HG03558 (cell line): ENCODE results near the gene FHIT.

Source experiments
- ATAC-seq: cut with Tn5 transposase; IDR thresholded peaks from one replicate; pipeline ENCODE4 v1.9.1; 2021; ENCODE audit warnings: moderate number of reproducible peaks; ENCODE audit not compliant: unreplicated experiment; ENCODE audit errors: extremely low read depth

Gene FHIT

GRCh38 chr3:60291115-60291514 is 960.1 kb downstream of the FHIT start:
- no peak for ATAC-seq

DNA sequence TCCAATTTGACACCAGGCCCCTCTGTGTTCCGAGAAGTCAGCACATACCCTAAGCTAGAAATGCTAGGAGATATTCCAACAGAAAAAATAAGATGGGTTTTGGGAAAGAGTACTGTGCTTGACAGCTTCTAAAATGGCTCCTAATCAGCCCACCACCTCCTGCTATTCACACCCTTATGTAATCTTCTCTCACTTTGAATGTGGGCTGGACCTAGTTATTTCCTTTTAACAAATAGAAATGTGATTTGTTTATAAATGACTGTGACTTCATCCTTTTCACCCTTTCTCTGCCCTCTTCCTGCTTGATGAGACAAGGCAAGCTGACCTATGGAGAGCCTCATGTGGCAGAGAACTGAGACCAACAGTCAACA is 961.1 kb downstream of the FHIT start:
- no peak for ATAC-seq

DNA sequence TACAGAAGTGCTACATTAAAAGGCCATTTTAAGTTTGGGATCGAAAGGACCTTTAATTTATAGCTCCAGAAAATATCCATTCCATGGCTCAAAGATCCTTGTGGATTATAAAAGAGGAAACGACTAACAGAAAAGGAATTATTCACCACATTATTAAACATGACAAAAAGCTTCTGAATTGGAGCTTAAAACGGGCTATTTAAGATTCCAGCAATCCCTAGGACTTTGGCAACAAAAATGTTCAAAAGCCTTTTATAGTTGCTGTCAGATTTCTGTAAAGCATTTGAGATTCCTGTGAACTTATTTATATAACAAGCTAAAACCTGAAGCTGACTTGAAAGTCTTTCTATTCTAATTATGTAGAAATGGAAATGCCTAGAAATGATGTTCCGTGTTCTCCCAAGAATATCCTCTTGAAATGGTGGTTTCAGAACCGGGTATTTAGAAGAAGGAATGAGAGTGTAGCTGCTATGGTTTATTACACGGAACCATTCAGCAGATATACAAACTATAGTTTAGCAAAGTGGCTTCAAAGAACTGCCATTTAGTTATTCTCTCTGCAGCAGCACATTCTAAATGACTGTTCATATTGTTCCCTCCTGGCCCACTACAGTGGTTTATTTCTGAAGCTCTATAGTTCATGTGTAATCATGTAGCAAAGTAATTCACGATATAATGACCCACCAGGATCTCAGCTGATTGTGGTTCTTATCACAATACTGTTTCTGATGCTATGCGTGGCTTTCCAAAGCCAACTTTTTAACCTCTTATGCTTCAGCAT is 961.7 kb downstream of the FHIT start:
- ATAC-seq = no peak

- no peak for ATAC-seq
These were observed 968.4 kb downstream of the FHIT start for GRCh38 chr3:60282866-60283265.

GRCh38 chr3:60281970-60282369 is 969.3 kb downstream of the FHIT start:
- no peak for ATAC-seq

- ATAC-seq = no peak
These were observed 973.9 kb downstream of the FHIT start for GRCh38 chr3:60277361-60277800.

DNA sequence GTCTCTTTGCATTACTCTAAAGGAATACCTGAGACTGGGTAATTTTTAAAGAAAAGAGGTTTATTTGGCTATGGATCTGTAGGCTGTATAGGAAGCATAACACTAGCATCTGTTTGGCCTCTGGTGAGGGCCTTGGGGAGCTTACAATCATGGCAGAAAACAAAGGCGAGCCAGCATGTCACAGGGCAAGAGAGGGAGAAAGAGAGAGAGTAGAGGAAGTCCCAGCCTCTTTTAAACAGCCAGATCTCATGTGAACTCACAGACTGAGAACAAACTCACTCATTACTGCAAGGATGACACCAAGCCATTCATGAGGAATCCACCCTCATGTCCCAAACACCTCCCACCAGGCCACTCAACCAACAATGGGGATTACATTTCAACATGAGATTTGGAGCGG is 974.6 kb downstream of the FHIT start:
- ATAC-seq = no peak

DNA sequence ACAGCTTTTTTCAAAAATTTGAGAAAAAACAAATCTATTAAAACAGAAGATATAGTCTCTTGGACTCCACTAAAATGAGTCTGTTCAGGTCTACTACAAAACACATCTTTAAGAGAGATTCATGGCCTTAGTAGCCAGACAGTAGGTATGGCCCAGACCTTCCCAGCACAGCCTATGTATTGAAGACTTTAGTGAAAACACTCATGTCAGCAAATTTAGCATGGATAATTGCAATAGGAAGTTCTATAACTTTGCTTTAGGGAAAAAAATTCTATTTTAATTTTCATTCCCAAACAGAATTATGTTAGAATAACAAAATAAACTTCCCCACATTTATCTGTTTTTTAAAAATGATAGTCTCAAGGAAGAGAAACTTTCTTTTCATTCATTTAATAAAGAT is 976.6 kb downstream of the FHIT start:
- no peak for ATAC-seq

DNA sequence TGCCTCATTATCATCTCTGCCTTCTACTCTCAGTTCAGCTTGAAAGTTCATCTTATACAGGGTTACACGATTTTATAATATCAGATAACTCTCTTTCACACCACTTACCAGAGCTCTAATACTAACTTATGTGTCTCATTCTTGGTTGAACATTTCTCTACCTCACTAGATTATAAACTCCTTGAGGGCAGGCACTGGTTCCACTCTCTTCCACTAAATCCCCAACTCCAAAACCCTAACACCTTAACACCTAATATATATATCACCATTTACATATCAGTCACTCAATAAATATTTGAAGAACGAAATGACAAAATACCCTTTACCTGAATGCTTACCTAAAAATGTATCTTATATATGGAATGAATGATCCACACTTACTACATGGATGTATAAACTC is 977.2 kb downstream of the FHIT start:
- no peak for ATAC-seq

DNA sequence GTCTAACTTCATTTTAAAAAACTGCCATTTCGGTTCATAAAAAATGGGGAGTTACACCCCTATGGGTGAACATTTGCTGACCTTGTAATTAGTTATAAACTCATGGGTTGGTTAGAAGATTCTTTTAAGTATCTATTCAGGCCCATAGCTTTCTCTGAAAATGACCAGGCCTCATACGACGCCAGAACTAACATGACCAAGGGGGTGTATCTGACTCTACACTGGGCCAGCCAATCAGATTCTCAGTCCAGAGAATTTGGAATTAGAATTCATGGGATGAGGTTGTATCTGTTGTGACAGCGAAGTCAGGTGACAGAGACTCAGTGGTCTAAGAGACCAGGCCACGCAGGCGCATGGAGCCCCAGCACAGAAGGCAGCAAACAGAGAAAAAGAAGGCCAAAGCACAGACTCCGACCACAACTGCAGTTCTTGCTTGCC is 981.4 kb downstream of the FHIT start:
- no peak for ATAC-seq

DNA sequence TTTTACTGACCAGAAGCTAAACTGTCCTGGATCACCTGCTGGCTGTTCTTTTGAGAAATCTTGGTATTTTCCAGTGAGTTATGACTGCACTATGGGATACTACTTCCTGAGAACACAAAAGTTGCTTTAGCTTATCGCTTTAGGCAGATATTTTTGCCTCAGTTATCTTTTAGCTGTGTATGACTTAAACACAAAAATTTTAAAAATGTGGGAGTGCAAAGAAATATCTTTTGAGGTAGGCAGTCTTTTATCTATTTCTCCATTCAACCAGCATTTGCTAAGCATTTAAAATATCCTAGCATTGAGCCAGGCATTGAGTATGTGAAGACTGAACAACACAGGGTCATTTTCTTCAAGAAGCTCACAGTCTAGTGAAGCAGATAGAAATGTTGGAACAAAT is 981.9 kb downstream of the FHIT start:
- no peak for ATAC-seq

DNA sequence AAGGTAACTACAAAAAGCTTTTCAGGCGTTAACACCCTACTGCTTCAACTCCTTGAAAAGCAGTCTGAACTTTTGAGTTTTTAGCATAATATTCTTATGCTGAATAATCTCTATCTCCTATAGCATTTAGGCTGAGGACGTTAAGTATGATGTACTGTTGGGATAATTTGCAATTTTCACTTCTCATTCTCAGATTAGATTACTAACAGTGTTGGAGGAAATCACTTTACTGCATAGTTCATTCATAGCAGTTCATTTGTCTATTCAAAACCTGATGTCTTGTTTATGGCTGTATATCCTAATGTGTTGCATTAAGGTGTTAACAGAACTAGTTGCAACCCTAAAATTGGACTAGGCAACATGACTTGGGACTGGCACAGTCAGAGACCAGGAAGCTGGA is 983.1 kb downstream of the FHIT start:
- ATAC-seq = no peak

- no peak for ATAC-seq
These were observed 984.8 kb downstream of the FHIT start for GRCh38 chr3:60266444-60266843.

- ATAC-seq = no peak
These were observed 988.1 kb downstream of the FHIT start for GRCh38 chr3:60263191-60263590.

DNA sequence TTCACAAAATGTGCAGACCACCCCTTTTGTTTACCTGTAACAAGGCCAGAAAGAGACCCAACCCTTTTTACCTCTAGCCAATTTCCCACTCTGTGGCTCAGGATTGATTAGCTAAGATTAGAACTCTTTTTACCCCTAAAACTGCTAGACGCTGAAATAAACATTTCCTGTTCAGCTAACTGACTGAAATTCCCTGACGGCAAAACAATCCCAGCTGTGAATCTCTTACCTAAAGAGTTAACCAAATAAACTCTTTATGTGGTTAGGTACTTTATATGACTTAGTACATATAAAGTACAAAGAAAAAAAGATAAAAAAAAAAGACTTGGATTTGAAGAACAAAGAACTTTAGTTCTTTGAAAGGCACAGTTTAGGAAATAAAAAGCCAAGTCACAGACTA is 988.7 kb downstream of the FHIT start:
- no peak for ATAC-seq

- ATAC-seq = no peak
These were observed 990.7 kb downstream of the FHIT start for GRCh38 chr3:60260546-60260945.

DNA sequence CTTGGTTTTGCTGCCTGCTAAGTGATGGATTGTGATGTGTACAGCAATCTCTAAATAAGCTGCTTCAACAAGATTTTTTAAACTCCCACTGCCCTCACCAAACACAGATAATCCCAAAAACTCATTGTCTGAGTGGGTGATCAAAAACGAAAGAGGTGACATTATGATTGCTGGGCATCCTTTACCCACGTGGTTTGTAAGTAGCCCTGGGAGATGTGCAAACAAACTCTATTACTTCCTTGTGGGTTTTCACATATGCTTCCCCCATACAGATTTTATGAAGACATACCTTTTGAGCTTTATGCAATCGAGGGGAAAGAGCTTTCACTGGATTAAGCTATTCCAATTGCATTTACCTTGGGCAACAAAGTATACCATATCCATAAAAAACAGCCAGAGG is 1000.4 kb downstream of the FHIT start:
- ATAC-seq = no peak

DNA sequence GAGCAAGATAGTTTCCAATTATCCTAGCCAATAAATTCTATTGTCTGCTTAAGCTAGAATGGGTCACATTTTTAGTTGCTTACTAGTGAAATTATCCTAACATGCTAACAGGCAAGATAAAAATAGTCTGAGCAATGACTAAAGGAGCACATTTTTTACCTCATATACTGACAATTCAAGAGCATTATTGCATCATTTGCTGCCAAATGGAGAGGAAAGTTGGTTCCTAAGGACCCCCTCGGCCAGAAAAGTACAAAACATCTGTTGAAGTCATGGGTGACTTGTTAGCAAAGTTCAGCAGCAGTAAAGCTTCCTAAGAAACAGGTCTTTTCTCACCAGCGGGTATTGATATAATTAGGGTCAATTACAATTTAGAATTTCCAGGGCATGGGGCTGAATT is 1001.0 kb downstream of the FHIT start:
- ATAC-seq = no peak

DNA sequence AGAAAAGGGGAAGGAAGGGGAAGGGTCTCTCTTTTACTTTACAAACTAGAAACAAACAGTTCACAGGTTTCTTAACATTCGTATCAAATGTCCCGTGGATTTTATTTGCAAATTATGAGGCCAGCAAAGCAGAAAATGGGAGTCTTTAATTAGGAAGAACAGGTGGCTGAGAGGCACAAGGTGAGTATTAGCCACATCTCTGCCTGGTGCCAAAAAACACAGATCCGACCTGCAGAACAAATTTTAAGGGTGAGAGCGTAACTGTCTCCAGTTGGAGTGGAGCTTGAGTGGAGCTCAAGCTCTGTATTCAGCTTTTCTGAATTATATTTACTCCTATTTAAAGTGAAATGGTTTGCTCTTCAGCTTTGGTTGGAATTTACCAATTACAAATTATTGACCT is 1004.9 kb downstream of the FHIT start:
- no peak for ATAC-seq

DNA sequence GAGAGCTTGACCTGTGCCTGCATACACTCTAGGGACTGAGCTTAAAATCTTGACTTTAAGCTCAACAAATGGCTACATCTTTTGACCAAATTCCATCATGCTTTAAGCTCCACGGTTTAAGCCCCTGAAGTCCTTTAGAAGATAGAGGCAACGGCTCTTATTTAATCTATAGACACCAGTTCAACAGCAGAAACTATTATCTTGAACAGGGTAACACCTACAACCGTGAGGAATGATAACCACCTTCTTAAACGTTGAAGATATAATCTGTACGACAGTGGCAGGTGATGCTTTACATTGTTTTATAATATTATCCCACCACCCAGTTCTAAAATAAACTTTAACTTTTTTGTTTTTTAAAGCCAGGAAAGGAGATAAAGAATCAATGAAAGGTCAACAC is 1007.8 kb downstream of the FHIT start:
- no peak for ATAC-seq

DNA sequence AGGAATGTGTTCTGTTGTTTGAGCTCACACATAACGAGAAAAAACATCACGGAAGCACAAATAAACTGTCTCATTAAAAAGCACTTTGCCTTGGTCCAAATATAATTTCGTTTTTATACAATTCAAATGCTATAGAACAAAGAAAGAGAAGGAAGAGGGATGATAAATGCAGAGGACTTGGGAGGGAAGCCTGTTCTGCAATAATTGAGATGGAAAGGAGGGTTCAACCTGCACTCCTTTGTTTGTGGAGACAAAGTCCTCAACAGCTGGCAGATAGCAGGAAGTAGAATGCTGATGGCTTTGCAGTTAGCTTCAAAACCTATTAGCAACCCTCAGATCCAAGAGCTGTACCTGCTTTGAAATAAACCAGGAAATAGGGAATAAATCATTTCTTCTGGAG is 1010.8 kb downstream of the FHIT start:
- ATAC-seq = no peak

- no peak for ATAC-seq
These were observed 1012.7 kb downstream of the FHIT start for GRCh38 chr3:60238550-60238949.

DNA sequence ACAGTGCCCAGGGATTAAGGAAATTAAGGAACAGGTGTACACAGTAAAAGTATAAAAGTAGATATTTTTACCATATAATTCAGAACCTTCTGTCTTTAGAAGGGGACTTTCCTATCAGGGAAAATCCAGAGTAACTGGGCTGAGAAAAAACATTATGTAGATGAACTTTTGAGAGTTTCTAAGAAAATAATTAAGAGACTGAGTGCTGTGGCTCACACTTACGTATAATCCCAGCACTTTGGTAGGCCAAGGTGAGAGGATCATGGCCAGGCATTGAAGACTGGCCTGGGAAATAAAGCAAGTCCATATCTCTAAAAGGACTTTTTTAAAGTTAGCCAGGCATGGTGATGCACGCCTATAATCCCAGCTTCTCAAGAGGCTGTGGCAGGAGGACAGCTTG is 1021.8 kb downstream of the FHIT start:
- ATAC-seq = no peak
